ENCODE measurements around the gene MS4A6E.

DNA sequence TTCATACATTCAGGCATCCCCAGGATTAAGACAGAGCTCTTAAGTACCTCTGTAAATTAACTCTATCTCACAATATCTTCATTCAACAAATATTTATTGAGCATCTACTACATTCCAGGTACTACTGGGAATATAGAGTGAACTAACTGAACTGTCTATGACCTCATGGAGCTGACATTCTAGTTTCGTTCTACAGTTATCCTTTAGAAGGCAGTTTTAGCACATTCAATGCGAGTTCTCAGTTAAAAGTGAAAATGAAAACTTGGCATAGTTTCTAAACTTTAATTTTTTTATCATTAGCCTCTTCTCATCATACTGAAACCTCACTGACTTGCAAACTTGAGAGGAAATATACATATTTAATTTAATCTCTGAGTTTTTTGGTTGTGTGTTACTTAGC lies 10.7 kb upstream of the MS4A6E start:
- TF ChIP-seq CTCF (IDR thresholded peaks at IDR 0.05) (no peak), POLR2A (IDR thresholded peaks at IDR 0.05; ENCODE audit: low read depth) (no peak)
